Measurements from ENCODE around the gene HECTD2. TPM values are rescaled to one million over a fixed set of nuclear protein-coding genes. Genes with fewer than 3 reads are reported as not detected.
"Not testable (repeated sequence)": the region's sequence is repeated elsewhere in the genome, so short reads cannot be mapped to it uniquely, and the experiment has no call there.

HECTD2 gene
- total RNA-seq, 1 experiment from 2014 or later: 2.0 TPM

- ChIA-PET POLR2A (no interaction called here), CTCF (no interaction called here)
- Histone ChIP-seq H3K27me3 (replicated peaks; ENCODE audit: control insufficient read depth, insufficient read depth, low read length) (0 out of 2 replicates have a peak, but pooled peaks cover 2% of the 10 kb centered on the region), H3K4me1 (no peaks in the 10 kb centered on the region), H3K4me3 (ENCODE audit: low read depth, low read length) (no peak overlapping the region), H3K9me3 (no peaks in the 10 kb centered on the region), H3K36me3 (ENCODE audit: control insufficient read depth, insufficient read depth, low read length) (no peaks in the 10 kb centered on the region)
- Mint-ChIP-seq H3K9me3 (ENCODE audit: unreplicated experiment) (no peaks in the 10 kb centered on the region), H3K4me1 (ENCODE audit: low read depth, unreplicated experiment) (no peaks in the 10 kb centered on the region), H3K36me3 (ENCODE audit: insufficient read depth, unreplicated experiment) (no peaks in the 10 kb centered on the region), H3K27ac (ENCODE audit: unreplicated experiment) (no peak overlapping the region), H3K4me3 (ENCODE audit: unreplicated experiment) (no peak overlapping the region), H3K27me3 (ENCODE audit: insufficient read depth, unreplicated experiment) (peaks cover 12% of the 10 kb centered on the region)
- no TSS peak for BruUV-seq (replicated peaks)
- no peak for TF ChIP-seq CTCF (IDR thresholded peaks at IDR 0.05; ENCODE audit: insufficient read depth in 1 of 2, low read depth in 1 of 2, low read length in 1 of 2, severe bottlenecking in 1 of 2, unreplicated experiment in 1 of 2)
- intact Hi-C loops (cut with micrococcal nuclease; ENCODE audit: unreplicated experiment): no loop called here
- DNase-seq: no peak
Observed at GRCh38 chr10:91525896-91526712, 116.0 kb downstream of the HECTD2 start.

GRCh38 chr10:91528080-91528479, 117.9 kb downstream of the HECTD2 start:
- H3K9me3 ChIP-seq: no peaks in the 10 kb centered on the region
- Mint-ChIP-seq H3K27ac (ENCODE audit: unreplicated experiment) (no peak overlapping the region), H3K4me1 (ENCODE audit: low read depth, unreplicated experiment) (no peaks in the 10 kb centered on the region), H3K36me3 (ENCODE audit: insufficient read depth, unreplicated experiment) (no peaks in the 10 kb centered on the region), H3K27me3 (ENCODE audit: insufficient read depth, unreplicated experiment) (peaks cover 11% of the 10 kb centered on the region), H3K4me3 (ENCODE audit: unreplicated experiment) (no peak overlapping the region), H3K9me3 (ENCODE audit: unreplicated experiment) (no peaks in the 10 kb centered on the region)
- CTCF ChIA-PET: no interaction called here
- H3K4me1 ChIP-seq: no peaks in the 10 kb centered on the region
- 0 out of 2 replicates have a peak, but pooled peaks cover 2% of the 10 kb centered on the region for H3K27me3 ChIP-seq (replicated peaks; ENCODE audit: control insufficient read depth, insufficient read depth, low read length)
- POLR2A ChIA-PET: no interaction called here
- no peaks in the 10 kb centered on the region for H3K36me3 ChIP-seq (ENCODE audit: control insufficient read depth, insufficient read depth, low read length)
- DNase-seq: no peak
- intact Hi-C loops (cut with micrococcal nuclease; ENCODE audit: unreplicated experiment): no loop called here
- BruUV-seq (replicated peaks): no TSS peak
- no peak overlapping the region for H3K4me3 ChIP-seq (ENCODE audit: low read depth, low read length)
- no peak for TF ChIP-seq CTCF (IDR thresholded peaks at IDR 0.05; ENCODE audit: insufficient read depth in 1 of 2, low read depth in 1 of 2, low read length in 1 of 2, severe bottlenecking in 1 of 2, unreplicated experiment in 1 of 2)

GRCh38 chr10:91528768-91529167, 118.6 kb downstream of the HECTD2 start:
- Histone ChIP-seq H3K9me3 (no peaks in the 10 kb centered on the region), H3K36me3 (ENCODE audit: control insufficient read depth, insufficient read depth, low read length) (no peaks in the 10 kb centered on the region), H3K27me3 (replicated peaks; ENCODE audit: control insufficient read depth, insufficient read depth, low read length) (0 out of 2 replicates have a peak, but pooled peaks cover 2% of the 10 kb centered on the region), H3K4me3 (ENCODE audit: low read depth, low read length) (no peak overlapping the region), H3K4me1 (no peaks in the 10 kb centered on the region)
- POLR2A ChIA-PET: no interaction called here
- Mint-ChIP-seq H3K4me3 (ENCODE audit: unreplicated experiment) (no peak overlapping the region), H3K4me1 (ENCODE audit: low read depth, unreplicated experiment) (no peaks in the 10 kb centered on the region), H3K36me3 (ENCODE audit: insufficient read depth, unreplicated experiment) (no peaks in the 10 kb centered on the region), H3K27me3 (ENCODE audit: insufficient read depth, unreplicated experiment) (peaks cover 9% of the 10 kb centered on the region), H3K9me3 (ENCODE audit: unreplicated experiment) (no peaks in the 10 kb centered on the region), H3K27ac (ENCODE audit: unreplicated experiment) (no peak overlapping the region)
- TF ChIP-seq CTCF (IDR thresholded peaks at IDR 0.05; ENCODE audit: insufficient read depth in 1 of 2, low read depth in 1 of 2, low read length in 1 of 2, severe bottlenecking in 1 of 2, unreplicated experiment in 1 of 2): no peak
- CTCF ChIA-PET: no interaction called here
- no peak for DNase-seq
- intact Hi-C loops (cut with micrococcal nuclease; ENCODE audit: unreplicated experiment): no loop called here
- no TSS peak for BruUV-seq (replicated peaks)

- intact Hi-C loops (cut with micrococcal nuclease; ENCODE audit: unreplicated experiment); H3K36me3 Mint-ChIP-seq (ENCODE audit: insufficient read depth, unreplicated experiment); H3K27ac Mint-ChIP-seq (ENCODE audit: unreplicated experiment); H3K27me3 Mint-ChIP-seq (ENCODE audit: insufficient read depth, unreplicated experiment); H3K4me3 Mint-ChIP-seq (ENCODE audit: unreplicated experiment); CTCF ChIA-PET; H3K27me3 ChIP-seq (replicated peaks; ENCODE audit: control insufficient read depth, insufficient read depth, low read length); H3K4me3 ChIP-seq (ENCODE audit: low read depth, low read length); H3K36me3 ChIP-seq (ENCODE audit: control insufficient read depth, insufficient read depth, low read length); H3K4me1 ChIP-seq; H3K9me3 Mint-ChIP-seq (ENCODE audit: unreplicated experiment); H3K9me3 ChIP-seq; H3K4me1 Mint-ChIP-seq (ENCODE audit: low read depth, unreplicated experiment); POLR2A ChIA-PET; DNase-seq; BruUV-seq (replicated peaks): not testable (repeated sequence)
Observed at GRCh38 chr10:91534789-91535188, 124.6 kb downstream of the HECTD2 start.

All from Caco-2 (cell line).